Breast epithelium (tissue), 3 donors: Measurements from ENCODE around the gene FBXO27.

Experiments used
- CTCF ChIP-seq, 3 donors: fragments of 450-650 bp; IDR thresholded peaks; one replicate each; pipeline ENCODE4 v1.5.1; 2016 to 2017; ENCODE audit warnings: antibody characterized with exemption in 3 of 3, mild to moderate bottlenecking in 3 of 3, moderate library complexity in 3 of 3
- POLR2AphosphoS5 ChIP-seq, 3 donors: sonication (generic); formaldehyde crosslinking; IDR thresholded peaks; one replicate each; pipeline ENCODE4 v1.6.1; 2017; ENCODE audit warnings: antibody characterized with exemption in 3 of 3

- TF ChIP-seq POLR2AphosphoS5 (IDR thresholded peaks at IDR 0.05) (no peak), CTCF (IDR thresholded peaks at IDR 0.05) (no peak)
Observed at GRCh38 chr19:39031368-39032062, 834 bp downstream of the FBXO27 start.
